B cell (primary cell): ENCODE results near the gene NPTN. TPM values are rescaled to one million over a fixed set of nuclear protein-coding genes. Genes with fewer than 3 reads are reported as not detected.

Experiments
- ATAC-seq: fragments of 200-7000 bp; cut with Tn5 transposase; one replicate; pipeline ENCODE4 v1.10.0; 2021; ENCODE audit warnings: low read depth, mild to moderate bottlenecking, moderate number of reproducible peaks, moderate library complexity
- CTCF ChIA-PET: fragments of 350-600 bp; sonication (Branson Sonifier 250); formaldehyde crosslinking; loops from one replicate; lab custom pipeline; 2021; ENCODE audit warnings: antibody characterized with exemption, inconsistent platforms; lab: Charles Lee
- POLR2A ChIA-PET: fragments of 350-600 bp; sonication (Branson Sonifier 250); formaldehyde crosslinking; loops from one replicate; lab custom pipeline; 2021; ENCODE audit warnings: antibody characterized with exemption; lab: Charles Lee
- DNase-seq: peaks from one replicate; pipeline ENCODE4 v3.0.0; 2013
- H2AFZ ChIP-seq: 2 replicates; pipeline ENCODE4 v1.6.1; 2012; ENCODE audit warnings: mild to moderate bottlenecking, low read depth, low read length; ENCODE audit not compliant: insufficient read depth, poor library complexity, severe bottlenecking
- H3K27ac ChIP-seq, 2 donors: 1 replicate in 1 of 2; 2 replicates in 1 of 2; pipeline ENCODE4 v1.5.1; 2012 to 2013; ENCODE audit warnings: low read length in 2 of 2, mild to moderate bottlenecking in 2 of 2, moderate library complexity in 1 of 2
- H3K27me3 ChIP-seq, 4 experiments: fragments of 200-600 bp in 1 of 4; sonication (generic) in 1 of 4; replicated peaks in 1 of 4; 1 replicate in 2 of 4; 2 replicates in 2 of 4; pipeline versions ENCODE4 v1.6.1 to v1.7.0; 2013 to 2016; ENCODE audit warnings: low read length in 3 of 4, mild to moderate bottlenecking in 2 of 4, mixed read lengths in 1 of 4, moderate library complexity in 1 of 4; ENCODE audit not compliant: insufficient read depth in 4 of 4, control insufficient read depth in 3 of 4; ENCODE audit errors: control extremely low read depth in 1 of 4
- H3K36me3 ChIP-seq, 2 experiments: replicated peaks in 1 of 2; 1 replicate in 1 of 2; 2 replicates in 1 of 2; pipeline versions ENCODE4 v1.6.1 to v1.7.1; 2013; ENCODE audit warnings: low read length in 1 of 2; ENCODE audit not compliant: insufficient read depth in 2 of 2, control insufficient read depth in 1 of 2; ENCODE audit errors: control extremely low read depth in 1 of 2, extremely low read depth in 1 of 2
- H3K4me1 ChIP-seq, 2 donors: fragments of 200-600 bp in 1 of 2; sonication (generic) in 1 of 2; 1 replicate in 1 of 2; 2 replicates in 1 of 2; pipeline versions ENCODE4 v1.5.1 to v1.6.1; 2013 to 2017; ENCODE audit warnings: low read length in 2 of 2; ENCODE audit not compliant: control insufficient read depth in 2 of 2, insufficient read depth in 2 of 2
- H3K4me2 ChIP-seq: replicated peaks from 2 replicates; pipeline ENCODE3; 2012; ENCODE audit warnings: mild to moderate bottlenecking, low read depth, low read length; ENCODE audit not compliant: poor library complexity, severe bottlenecking
- H3K4me3 ChIP-seq, 5 experiments: fragments of 200-600 bp in 1 of 5; sonication (generic) in 1 of 5; 1 replicate in 3 of 5; 2 replicates in 2 of 5; pipeline versions ENCODE4 v1.5.1 to v1.7.0; 2011 to 2016; ENCODE audit warnings: low read length in 4 of 5, mild to moderate bottlenecking in 4 of 5, low read depth in 2 of 5, control low read depth in 1 of 5, moderate library complexity in 1 of 5; ENCODE audit not compliant: insufficient read depth in 1 of 5; ENCODE audit errors: control extremely low read depth in 1 of 5, extremely low read depth in 1 of 5
- H3K79me2 ChIP-seq: fragments of 200-600 bp; sonication (generic); one replicate; pipeline ENCODE4 v1.6.0; 2016; ENCODE audit warnings: low read length; ENCODE audit not compliant: control insufficient read depth, insufficient read depth
- H3K9ac ChIP-seq: fragments of 200-600 bp; sonication (generic); 2 replicates; pipeline ENCODE4 v1.6.1; 2017; ENCODE audit warnings: mild to moderate bottlenecking, low read length, moderate library complexity
- H3K9me3 ChIP-seq, 3 donors: one replicate each; pipeline versions ENCODE4 v1.6.1 to v1.7.1; 2013; ENCODE audit warnings: low read length in 2 of 3; ENCODE audit not compliant: control insufficient read depth in 2 of 3, insufficient read depth in 1 of 3; ENCODE audit errors: control extremely low read depth in 1 of 3
- H4K20me1 ChIP-seq: 2 replicates; pipeline ENCODE4 v1.6.0; 2012; ENCODE audit warnings: mild to moderate bottlenecking, low read length; ENCODE audit not compliant: insufficient read depth, control insufficient read depth, poor library complexity, severe bottlenecking
- H3K27ac Mint-ChIP-seq: one replicate; pipeline ENCODE4 v1.8.0; 2021; ENCODE audit warnings: mixed read lengths
- H3K27me3 Mint-ChIP-seq: one replicate; pipeline ENCODE4 v1.8.0; 2021; ENCODE audit warnings: mixed read lengths
- H3K4me1 Mint-ChIP-seq: one replicate; pipeline ENCODE4 v1.8.0; 2021; ENCODE audit warnings: mixed read lengths
- H3K4me3 Mint-ChIP-seq: one replicate; pipeline ENCODE4 v1.8.0; 2021; ENCODE audit warnings: mixed read lengths
- H3K9me3 Mint-ChIP-seq: one replicate; pipeline ENCODE4 v1.8.0; 2022; ENCODE audit warnings: mixed read lengths; ENCODE audit not compliant: insufficient read depth
- CTCF ChIP-seq: fragments of 200-600 bp; IDR thresholded peaks from one replicate; pipeline ENCODE4 v1.8.0; 2022; ENCODE audit warnings: antibody characterized with exemption, mild to moderate bottlenecking
- EZH2 ChIP-seq: IDR thresholded peaks from 2 replicates; pipeline ENCODE4 v1.6.1; 2012; ENCODE audit warnings: borderline replicate concordance, low read depth, mild to moderate bottlenecking, moderate library complexity, low read length; ENCODE audit not compliant: insufficient read depth, poor library complexity, severe bottlenecking
- WGBS: methylation state at CpG from one replicate; pipeline ENCODE4 v1.1.5; 2013; ENCODE audit warnings: missing lambda C conversion rate; ENCODE audit not compliant: insufficient coverage; 5-methylcytosine and 5-hydroxymethylcytosine counted together
- intact Hi-C: fragments of 100-400 bp; cut with micrococcal nuclease; formaldehyde crosslinking; loops from one replicate; pipeline ENCODE4 v1.10.0; 2022
- polyA plus RNA-seq: library from polyadenylated mRNA; depleted of rRNA; stranded (reverse); fragments of >200 nt; gene quantifications from 2 replicates; pipeline ENCODE4 v1.2.3, GENCODE V29; 2012
- total RNA-seq, 2 donors: library from RNA; stranded (reverse); fragments of 120-200 nt in 1 of 2; gene quantifications; 1 replicate in 1 of 2; 2 replicates in 1 of 2; pipeline versions ENCODE4 v1.2.3 to v1.2.4, GENCODE V29; 2013 to 2022

NPTN gene
- total and polyA plus RNA-seq, 2 donors (not counting 1 experiment from before 2014, with no cell fraction given), result 23.5 to 40.5 TPM

GRCh38 chr15:73569361-73569760 lies 63.8 kb downstream of the NPTN start:
- H4K20me1 ChIP-seq, result no peaks in the 10 kb centered on the region

More at GRCh38 chr15:73569361-73569760, 63.8 kb downstream of the NPTN start:
- ChIA-PET CTCF (interaction anchor here (1.1 to 1.6 kb wide), 2 partner anchors 13 to 67 kb away, joined by 3 to 4 read pairs; no protein-coding TSS in a partner anchor), POLR2A (no interaction called here)
- TF ChIP-seq EZH2 (no peak), CTCF (no peak)
- intact Hi-C loops, result no loop called here
- Histone ChIP-seq H3K4me2 (no peak overlapping the region), H3K36me3 (peaks cover 4 to 69% of the 10 kb centered on the region in 2 experiments), H3K9me3 (no peaks in the 10 kb centered on the region), H2AFZ (no peak overlapping the region), H3K4me1 (no peaks in the 10 kb centered on the region), H3K9ac (no peak overlapping the region), H3K79me2 (no peaks in the 10 kb centered on the region), H3K27ac (no peak overlapping the region), H3K4me3 (no peak overlapping the region), H3K27me3 (no peaks in the 10 kb centered on the region)
- Mint-ChIP-seq H3K9me3 (no peaks in the 10 kb centered on the region), H3K4me1 (no peaks in the 10 kb centered on the region), H3K27me3 (no peaks in the 10 kb centered on the region), H3K4me3 (no peak overlapping the region), H3K27ac (no peak overlapping the region)
- 96% methylated on average over 2 of the region's 3 CpGs for WGBS
- ATAC-seq, result no peak
- DNase-seq, result no peak
